GM19397 (cell line): Measurements from ENCODE around the gene FOCAD.
A peak's percentile ranks its signal among the peaks of the same experiment; 100 is the strongest.
"Not testable (repeated sequence)": the region's sequence is repeated elsewhere in the genome, so short reads cannot be mapped to it uniquely, and the experiment has no call there.

ENCODE experiments used
- ATAC-seq: cut with Tn5 transposase; IDR thresholded peaks from one replicate; pipeline ENCODE4 v1.9.1; 2021; ENCODE audit warnings: mild to moderate bottlenecking, moderate library complexity; ENCODE audit not compliant: unreplicated experiment

The FOCAD gene

GRCh38 chr9:20945856-20946255 lies 261.8 kb downstream of the FOCAD start:
- ATAC-seq, result no peak

GRCh38 chr9:20948703-20949102 lies 264.6 kb downstream of the FOCAD start:
- no peak for ATAC-seq

DNA sequence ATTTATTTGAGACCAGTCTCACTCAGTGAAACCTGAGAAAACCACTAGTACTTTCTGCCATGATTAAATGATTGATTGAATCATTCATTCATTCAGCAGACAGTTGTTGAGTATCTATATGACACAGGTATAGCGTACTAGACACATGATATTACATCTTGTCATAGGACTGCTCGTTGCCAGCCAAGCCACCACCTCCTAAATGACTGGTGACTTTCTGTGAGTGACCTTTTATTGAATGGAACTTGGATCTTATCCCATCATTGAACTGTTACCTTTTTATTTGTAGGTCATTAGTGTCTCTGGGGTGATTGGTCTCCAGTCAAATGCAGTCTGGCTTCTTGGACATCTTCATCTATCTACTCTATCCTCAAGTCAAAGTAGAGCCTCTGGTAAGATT lies 266.6 kb downstream of the FOCAD start:
- ATAC-seq, result no peak

- ATAC-seq, result no peak
These were observed 278.6 kb downstream of the FOCAD start for GRCh38 chr9:20962536-20963225.

DNA sequence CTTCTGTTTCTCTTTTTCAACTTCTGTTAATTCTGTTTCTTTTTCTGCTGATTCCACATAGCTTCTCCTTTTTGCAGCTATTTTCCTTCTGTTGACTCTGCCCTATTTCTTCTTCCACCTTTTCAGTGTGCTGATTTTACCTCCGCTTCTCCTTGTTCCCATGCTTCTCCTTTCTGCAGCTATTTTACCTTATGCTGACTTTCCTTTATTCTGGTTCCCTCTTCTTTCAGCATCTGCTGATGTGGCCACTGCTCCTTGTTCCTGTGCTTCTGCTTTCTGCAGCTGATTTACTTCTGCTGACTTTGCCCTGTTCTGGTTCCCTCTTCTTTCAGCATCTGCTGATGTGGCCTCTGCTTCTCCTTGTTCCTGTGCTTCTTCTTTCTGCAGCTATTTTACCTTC lies 288.6 kb downstream of the FOCAD start:
- ATAC-seq, result no peak

- not testable (repeated sequence) for ATAC-seq
These were observed 289.3 kb downstream of the FOCAD start for GRCh38 chr9:20973246-20973947.

DNA sequence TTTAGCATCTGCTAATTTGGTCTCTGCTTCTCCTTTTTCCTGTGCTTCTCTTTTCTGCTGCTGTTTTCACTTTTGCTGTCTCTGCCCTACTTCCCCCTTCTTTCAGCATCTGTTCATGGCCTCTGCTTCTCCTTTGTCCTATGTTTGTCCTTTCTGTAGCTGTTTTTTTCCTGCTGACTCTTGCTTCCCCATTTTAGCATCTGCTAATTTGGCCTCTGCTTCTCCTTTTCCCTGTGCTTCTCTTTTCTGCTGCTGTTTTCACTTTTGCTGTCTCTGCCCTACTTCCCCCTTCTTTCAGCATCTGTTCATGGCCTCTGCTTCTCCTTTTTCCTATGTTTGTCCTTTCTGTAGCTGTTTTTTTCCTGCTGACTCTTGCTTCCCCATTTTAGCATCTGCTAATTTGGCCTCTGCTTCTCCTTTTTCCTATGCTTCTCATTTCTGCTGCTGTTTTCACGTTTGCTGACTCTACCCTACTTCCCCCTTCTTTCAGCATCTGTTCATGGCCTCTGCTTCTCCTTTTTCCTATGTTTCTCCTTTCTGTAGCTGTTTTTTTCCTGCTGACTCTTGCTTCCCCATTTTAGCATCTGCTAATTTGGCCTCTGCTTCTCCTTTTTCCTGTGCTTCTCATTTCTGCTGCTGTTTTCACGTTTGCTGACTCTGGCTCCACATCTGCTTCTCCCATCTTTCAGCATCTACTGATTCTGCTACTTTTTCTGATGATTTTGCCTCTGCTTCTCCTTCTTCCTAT lies 290.3 kb downstream of the FOCAD start:
- not testable (repeated sequence) for ATAC-seq

- no peak for ATAC-seq
These were observed 294.2 kb downstream of the FOCAD start for GRCh38 chr9:20978249-20978648.

- no peak for ATAC-seq
These were observed 296.9 kb downstream of the FOCAD start for GRCh38 chr9:20980832-20981455.

- no peak for ATAC-seq
These were observed 297.4 kb downstream of the FOCAD start for GRCh38 chr9:20981486-20981885.

- no peak for ATAC-seq
These were observed 300.4 kb downstream of the FOCAD start for GRCh38 chr9:20984506-20984905.

DNA sequence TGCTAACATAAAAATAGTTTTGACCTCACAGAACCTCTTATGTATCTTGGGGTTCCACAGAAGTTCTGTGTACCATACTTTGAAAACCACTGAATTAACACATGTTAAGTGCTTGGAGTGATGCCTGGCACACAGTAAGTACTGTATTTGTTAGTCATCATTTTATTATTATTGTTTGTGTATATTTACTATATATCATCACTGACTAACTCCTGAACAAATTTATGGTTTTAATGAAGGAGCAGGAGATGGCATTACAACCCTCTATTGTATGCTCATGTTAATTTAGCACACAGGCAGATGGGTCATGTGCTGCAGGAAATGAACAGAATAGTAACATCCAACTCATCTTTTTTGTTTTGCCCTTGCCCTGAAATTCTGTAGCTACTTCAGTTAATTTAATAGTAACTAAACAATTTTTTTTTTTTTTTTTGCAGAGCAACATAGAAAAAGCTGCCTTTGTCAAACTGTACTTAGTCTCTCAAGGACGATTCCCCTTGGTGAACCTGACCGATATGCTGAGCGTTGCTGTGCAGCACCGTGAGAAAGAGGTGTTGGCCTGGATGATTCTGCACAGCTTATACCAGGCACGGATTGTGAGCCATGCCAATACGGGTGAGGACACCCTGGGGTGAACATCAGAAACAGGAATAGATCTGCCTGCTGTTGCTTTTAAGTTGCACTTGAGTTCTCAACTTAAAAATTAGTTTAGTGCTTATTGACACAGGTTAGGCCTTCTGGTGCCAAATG lies 302.0 kb downstream of the FOCAD start:
- no peak for ATAC-seq

DNA sequence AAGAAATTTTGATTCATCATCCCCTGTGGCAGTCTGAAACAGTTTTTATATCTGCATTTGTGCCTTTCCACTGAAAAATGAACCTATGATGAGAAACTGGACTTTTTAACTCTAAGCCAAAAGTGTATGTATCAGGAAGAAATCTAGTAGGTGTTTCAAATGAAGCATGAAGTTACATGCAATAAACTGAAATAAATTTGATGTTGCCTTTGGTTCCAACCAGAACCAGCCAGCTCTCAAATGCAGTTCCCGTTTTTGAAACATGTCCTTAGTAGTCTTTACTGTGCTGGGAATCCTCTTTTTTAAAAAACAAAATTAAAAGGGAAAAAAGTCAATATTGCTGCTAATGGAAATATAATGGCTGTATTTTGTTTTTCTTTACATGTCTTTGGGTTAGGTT lies 303.5 kb downstream of the FOCAD start:
- ATAC-seq, result no peak

DNA sequence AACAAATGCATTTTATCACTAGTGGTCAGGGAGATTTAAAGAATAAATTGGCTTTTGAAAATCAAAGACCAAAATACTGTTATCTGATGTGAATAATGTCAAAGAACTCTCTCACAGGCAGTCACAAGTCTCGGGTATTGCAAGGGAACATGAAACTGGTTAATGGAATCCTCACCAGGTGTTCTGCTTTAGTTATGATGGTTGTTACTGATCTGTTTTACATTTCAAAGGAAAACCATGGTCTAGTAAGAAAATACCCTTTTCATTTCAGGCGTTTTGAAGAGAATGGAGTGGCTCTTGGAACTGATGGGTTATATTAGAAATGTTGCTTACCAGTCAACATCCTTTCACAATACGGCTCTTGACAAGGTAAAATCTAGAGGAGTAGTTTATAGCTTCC lies 304.0 kb downstream of the FOCAD start:
- ATAC-seq, result no peak

GRCh38 chr9:20988671-20989315 lies 304.7 kb downstream of the FOCAD start:
- ATAC-seq, result no peak

GRCh38 chr9:20989923-20990341 lies 305.9 kb downstream of the FOCAD start:
- no peak for ATAC-seq

DNA sequence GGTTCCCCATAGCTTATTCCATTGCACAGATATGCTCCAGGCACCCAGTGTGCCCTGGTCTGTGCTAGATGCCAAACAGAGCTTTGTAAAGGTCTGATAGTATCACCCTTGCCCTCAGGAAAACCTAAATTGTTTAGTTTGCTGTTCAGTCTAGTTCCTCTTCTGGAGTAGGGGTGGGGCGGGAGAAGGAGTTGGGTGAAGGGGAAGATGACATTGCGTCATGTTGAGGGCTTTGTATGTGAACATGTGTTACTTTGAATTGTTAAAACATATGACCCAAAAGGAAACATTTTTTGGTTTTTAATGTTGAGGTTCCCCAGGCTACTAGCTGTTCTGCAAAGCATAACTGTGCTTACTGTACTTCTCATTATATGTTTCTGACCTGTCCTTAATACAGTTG lies 306.8 kb downstream of the FOCAD start:
- ATAC-seq, result no peak

DNA sequence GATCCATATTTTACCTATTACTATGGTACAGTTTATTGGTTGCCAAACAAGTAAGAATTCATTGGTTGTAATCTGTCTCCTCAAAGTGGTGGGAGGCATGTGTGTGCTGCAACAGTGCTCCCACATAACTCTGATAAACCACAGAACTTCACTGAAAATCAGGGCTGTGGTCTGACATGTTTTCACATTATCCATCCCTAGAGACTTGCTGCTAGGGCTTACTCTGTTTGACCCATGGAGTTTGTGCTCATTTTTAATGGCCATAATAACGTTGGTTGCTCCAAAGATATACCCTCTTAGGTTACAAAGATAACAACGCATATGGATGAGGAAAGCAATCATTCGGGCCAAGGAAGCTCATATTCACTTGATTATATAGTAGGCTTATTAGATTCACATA lies 310.4 kb downstream of the FOCAD start:
- ATAC-seq, result no peak

DNA sequence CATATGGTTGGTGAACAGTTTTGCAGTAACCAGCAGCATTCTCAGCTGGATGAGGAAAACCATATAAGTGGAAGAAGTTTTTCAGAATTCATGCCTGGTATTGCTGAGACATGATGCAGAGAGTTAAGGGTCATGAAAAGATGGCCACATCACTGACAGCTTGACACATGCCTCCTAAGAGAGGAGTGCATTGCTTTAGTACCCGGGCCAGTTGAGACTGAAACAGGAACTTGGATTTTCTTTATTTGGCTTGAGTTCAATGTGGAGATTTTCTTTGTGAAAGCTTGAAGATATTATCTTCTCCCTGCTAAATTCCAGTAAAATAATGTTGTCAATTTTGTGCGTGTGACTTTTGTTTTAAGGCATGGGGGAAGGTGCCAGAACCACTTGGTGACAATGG lies 311.6 kb downstream of the FOCAD start:
- ATAC-seq, result no peak

- peak; percentile 72 for ATAC-seq
These were observed 312.8 kb downstream of the FOCAD start for GRCh38 chr9:20996809-20997208.
